Subcutaneous adipose tissue (tissue), 4 donors: ENCODE results near the gene OR10H5. TPM values are rescaled to one million over a fixed set of nuclear protein-coding genes. Genes with fewer than 3 reads are reported as not detected.

Experiments
- CTCF ChIP-seq: fragments of 450-650 bp; IDR thresholded peaks from one replicate; pipeline ENCODE4 v1.5.1; 2016; ENCODE audit warnings: low read depth, mild to moderate bottlenecking, control low read depth, antibody characterized with exemption, moderate library complexity
- total RNA-seq, 4 donors: library from RNA; depleted of rRNA; stranded (reverse); fragments of >200 nt; gene quantifications; one replicate each; pipeline ENCODE4 v1.1.0, GENCODE V29; 2016

Gene OR10H5
- total RNA-seq, 4 donors from 2014 or later = not detected

DNA sequence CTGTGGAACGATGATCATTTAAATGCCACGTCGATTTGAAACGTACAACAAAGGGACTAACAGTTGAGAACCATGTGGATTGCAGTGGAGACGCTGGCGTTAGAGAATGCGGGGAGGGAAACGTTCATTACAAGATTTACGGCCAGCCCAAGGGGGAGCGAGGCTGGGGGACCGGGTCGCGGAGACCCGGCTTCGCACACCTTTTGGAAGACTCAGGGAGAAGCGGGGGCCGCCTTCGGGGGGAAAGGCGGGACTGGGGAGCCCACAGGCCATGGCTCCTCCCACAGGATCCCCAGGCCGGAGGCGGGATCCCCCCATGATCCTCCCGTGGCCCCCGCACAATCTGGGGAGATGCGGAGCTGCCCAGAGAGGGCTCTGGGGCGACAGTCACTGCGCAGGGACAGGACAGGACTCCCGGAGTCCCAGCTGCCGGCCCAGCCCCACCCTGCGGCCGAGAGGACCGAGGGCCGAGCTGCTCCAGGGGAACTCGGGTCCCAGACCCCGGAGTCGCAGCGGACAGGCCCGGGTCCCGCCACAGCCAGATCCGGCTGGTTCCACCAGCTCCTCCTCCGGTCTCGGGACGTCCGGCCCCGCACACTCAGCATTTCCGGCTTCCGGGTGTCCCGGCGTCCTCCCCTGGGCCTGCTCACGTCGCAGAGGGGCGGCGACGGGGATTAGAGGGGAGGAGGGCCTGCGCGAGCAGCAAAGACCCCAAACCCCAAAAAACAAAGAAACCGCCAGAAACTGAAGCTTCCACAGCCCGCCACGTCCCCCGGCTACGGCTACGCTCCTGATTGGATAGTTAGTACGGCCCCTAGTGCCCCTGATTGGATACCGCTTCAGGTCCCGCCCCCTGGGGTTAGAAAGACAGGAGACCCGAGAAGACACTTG is 49.1 kb downstream of the OR10H5 start:
- no peak for TF ChIP-seq CTCF

GRCh38 chr19:15837221-15837731 is 49.8 kb downstream of the OR10H5 start:
- TF ChIP-seq CTCF = no peak

DNA sequence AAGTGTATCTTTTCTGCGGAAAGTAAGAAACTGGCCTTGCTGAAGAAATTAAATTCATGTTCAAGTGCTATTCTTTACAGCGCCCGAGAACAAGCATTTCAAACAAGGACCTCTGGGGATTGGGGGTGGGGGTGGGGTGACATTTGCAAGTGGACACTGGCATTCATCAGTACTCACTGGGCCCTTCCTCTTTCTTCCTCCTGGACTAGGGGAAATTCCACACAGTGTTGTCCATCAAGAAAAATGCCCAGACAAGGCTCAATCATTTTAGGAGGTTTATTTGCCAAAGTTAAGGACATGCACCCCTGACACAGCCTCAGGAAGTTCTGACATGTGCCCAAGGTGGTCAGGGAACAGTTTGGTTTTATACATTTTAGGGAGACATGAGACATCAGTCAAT is 50.9 kb downstream of the OR10H5 start:
- TF ChIP-seq CTCF = no peak

GRCh38 chr19:15840833-15841232 is 53.4 kb downstream of the OR10H5 start:
- TF ChIP-seq CTCF = no peak

GRCh38 chr19:15841875-15842569 is 54.6 kb downstream of the OR10H5 start:
- TF ChIP-seq CTCF = no peak

DNA sequence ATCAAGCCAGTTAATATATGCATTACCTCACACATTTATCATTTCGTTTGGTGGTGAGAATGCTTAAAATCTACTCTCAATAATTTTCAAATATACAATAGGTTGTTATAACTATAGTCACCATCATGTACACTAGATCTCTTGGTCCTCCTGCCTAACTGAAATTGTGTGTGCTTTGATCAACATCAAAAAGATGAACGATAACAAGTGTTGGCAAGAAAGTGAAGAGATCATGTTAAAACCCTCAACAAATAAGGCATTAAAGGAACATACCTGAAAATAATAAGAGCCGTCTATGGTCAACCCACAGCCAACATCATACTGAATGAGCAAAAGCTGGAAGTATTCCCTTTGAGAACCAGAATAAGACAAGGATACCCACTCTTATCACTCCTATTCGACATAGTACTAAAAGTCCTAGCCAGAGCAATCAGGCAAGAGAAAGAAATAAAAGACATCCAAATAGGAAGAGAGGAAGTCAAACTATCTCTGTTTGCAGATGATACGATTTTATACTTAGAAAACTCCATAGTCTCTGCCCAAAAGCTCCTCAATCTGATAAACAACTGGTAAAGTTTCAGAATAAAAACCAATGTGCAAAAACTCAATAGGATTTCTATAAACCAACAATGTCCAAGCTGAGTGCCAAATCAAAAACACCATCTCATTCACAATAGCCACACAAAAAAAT is 55.9 kb downstream of the OR10H5 start:
- no peak for TF ChIP-seq CTCF

GRCh38 chr19:15846923-15847322 is 59.5 kb downstream of the OR10H5 start:
- no peak for TF ChIP-seq CTCF
